ENCODE data around the gene DYSF.

Gene DYSF

GRCh38 chr2:71700041-71700657 is 246.8 kb downstream of the DYSF start:
- DNase-seq: no peak

GRCh38 chr2:71700658-71701397 is 247.5 kb downstream of the DYSF start:
- DNase-seq: no peak

- no peak for DNase-seq
These were observed 249.0 kb downstream of the DYSF start for GRCh38 chr2:71702071-71702970.

GRCh38 chr2:71702971-71703898 is 249.9 kb downstream of the DYSF start:
- DNase-seq: no peak

GRCh38 chr2:71704131-71704561 is 250.8 kb downstream of the DYSF start:
- DNase-seq: no peak

GRCh38 chr2:71704688-71705087 is 251.3 kb downstream of the DYSF start:
- no peak for DNase-seq

- DNase-seq: no peak
These were observed 252.0 kb downstream of the DYSF start for GRCh38 chr2:71705171-71705960.

GRCh38 chr2:71706121-71706520 is 252.8 kb downstream of the DYSF start:
- DNase-seq: no peak

- no peak for DNase-seq
These were observed 253.5 kb downstream of the DYSF start for GRCh38 chr2:71706836-71707235.

- DNase-seq: no peak
These were observed 257.2 kb downstream of the DYSF start for GRCh38 chr2:71710367-71711132.

- no peak for DNase-seq
These were observed 257.9 kb downstream of the DYSF start for GRCh38 chr2:71711133-71711855.

- no peak for DNase-seq
These were observed 258.9 kb downstream of the DYSF start for GRCh38 chr2:71712158-71712818.

- no peak for DNase-seq
These were observed 260.5 kb downstream of the DYSF start for GRCh38 chr2:71713581-71714580.

GRCh38 chr2:71714601-71715240 is 261.4 kb downstream of the DYSF start:
- DNase-seq: no peak

GRCh38 chr2:71715241-71715750 is 261.9 kb downstream of the DYSF start:
- no peak for DNase-seq

GRCh38 chr2:71715951-71716696 is 262.8 kb downstream of the DYSF start:
- DNase-seq: no peak

All from activated T-cell treated with anti-CD3 and anti-CD28 coated beads for 4 hours (primary cell).